Body of pancreas (tissue), 4 donors: Measurements from ENCODE around the gene PUS7.

Experiments
- CTCF ChIP-seq, 7 experiments: fragments of 450-650 bp in 4 of 7; fragments of 200-600 bp in 3 of 7; sonication (generic) in 3 of 7; IDR thresholded peaks; one replicate each; pipeline ENCODE4 v1.5.1; 2016 to 2019; ENCODE audit warnings: antibody characterized with exemption in 7 of 7
- POLR2A ChIP-seq, 3 donors: fragments of 450-650 bp; IDR thresholded peaks; one replicate each; pipeline ENCODE4 v1.6.1; 2016; ENCODE audit warnings: antibody characterized with exemption in 3 of 3, mild to moderate bottlenecking in 2 of 3

- TF ChIP-seq CTCF (IDR thresholded peaks at IDR 0.05): no peak
- TF ChIP-seq POLR2A (IDR thresholded peaks at IDR 0.05): no peak
Observed at GRCh38 chr7:105470846-105471245, 51.2 kb downstream of the PUS7 start.
